ENCODE data around the gene PIGX.

DNA sequence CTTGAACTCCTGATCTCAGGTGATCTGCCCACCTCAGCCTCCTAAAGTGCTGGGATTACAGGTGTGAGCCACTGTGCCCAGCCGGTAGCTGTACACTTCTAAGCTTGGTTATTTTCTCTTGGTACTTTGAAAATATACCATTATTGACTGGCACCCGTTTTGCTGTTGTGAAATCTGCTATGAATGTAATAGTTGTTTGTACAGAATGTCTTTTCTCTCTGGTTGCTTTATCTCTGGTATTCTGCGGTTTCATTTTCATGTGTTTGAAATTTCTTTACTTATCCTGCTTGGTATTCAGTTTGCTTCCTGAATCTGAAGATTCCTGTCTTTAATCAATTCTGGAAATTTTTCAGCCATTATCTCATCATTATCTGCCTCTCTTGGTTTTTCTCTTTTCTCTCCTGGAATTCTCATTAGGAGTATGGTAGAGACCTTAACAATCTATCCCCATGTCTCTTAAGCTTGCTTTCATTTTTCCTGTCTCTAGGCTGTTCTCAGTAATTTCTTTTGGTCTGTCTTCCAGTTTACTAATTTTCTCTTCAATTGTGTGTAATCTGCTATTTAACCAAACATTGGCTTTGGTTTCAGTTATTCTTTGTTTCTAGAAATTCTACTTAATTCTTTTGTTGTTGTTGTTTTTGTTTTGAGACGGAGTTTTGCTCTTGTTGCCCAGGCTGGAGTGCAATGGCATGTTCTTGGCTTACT lies 24.6 kb downstream of the PIGX start:
- TF ChIP-seq, protein P1, sequence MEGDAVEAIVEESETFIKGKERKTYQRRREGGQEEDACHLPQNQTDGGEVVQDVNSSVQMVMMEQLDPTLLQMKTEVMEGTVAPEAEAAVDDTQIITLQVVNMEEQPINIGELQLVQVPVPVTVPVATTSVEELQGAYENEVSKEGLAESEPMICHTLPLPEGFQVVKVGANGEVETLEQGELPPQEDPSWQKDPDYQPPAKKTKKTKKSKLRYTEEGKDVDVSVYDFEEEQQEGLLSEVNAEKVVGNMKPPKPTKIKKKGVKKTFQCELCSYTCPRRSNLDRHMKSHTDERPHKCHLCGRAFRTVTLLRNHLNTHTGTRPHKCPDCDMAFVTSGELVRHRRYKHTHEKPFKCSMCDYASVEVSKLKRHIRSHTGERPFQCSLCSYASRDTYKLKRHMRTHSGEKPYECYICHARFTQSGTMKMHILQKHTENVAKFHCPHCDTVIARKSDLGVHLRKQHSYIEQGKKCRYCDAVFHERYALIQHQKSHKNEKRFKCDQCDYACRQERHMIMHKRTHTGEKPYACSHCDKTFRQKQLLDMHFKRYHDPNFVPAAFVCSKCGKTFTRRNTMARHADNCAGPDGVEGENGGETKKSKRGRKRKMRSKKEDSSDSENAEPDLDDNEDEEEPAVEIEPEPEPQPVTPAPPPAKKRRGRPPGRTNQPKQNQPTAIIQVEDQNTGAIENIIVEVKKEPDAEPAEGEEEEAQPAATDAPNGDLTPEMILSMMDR (conservative IDR thresholded peaks at IDR 0.05; ENCODE audit: low read depth, low read length), result no peak
- TF ChIP-seq POLR2A (IDR thresholded peaks at IDR 0.05; ENCODE audit: low read depth, low read length), result no peak
- TF ChIP-seq MAFK (IDR thresholded peaks at IDR 0.05; ENCODE audit: low read depth, low read length), result no peak
- TF ChIP-seq BHLHE40 (IDR thresholded peaks at IDR 0.05; ENCODE audit: low read depth, low read length), result no peak
- no peak for TF ChIP-seq RCOR1 (IDR thresholded peaks at IDR 0.05; ENCODE audit: insufficient replicate concordance, low read length)
- TF ChIP-seq, protein P2, sequence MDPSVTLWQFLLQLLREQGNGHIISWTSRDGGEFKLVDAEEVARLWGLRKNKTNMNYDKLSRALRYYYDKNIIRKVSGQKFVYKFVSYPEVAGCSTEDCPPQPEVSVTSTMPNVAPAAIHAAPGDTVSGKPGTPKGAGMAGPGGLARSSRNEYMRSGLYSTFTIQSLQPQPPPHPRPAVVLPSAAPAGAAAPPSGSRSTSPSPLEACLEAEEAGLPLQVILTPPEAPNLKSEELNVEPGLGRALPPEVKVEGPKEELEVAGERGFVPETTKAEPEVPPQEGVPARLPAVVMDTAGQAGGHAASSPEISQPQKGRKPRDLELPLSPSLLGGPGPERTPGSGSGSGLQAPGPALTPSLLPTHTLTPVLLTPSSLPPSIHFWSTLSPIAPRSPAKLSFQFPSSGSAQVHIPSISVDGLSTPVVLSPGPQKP (IDR thresholded peaks at IDR 0.05; ENCODE audit: borderline replicate concordance, low read depth, low read length), result no peak
- TF ChIP-seq SMC3 (IDR thresholded peaks at IDR 0.05; ENCODE audit: low read depth, low read length), result no peak
- no peak for TF ChIP-seq CEBPB (IDR thresholded peaks at IDR 0.05; ENCODE audit: low read depth, low read length)
- TF ChIP-seq RAD21 (IDR thresholded peaks at IDR 0.05; ENCODE audit: low read length), result no peak
